IPS-NIHi11 (cell line): ENCODE results near the gene SNX21.
A peak's percentile ranks its signal among the peaks of the same experiment; 100 is the strongest.
"Not testable (repeated sequence)": the region's sequence is repeated elsewhere in the genome, so short reads cannot be mapped to it uniquely, and the experiment has no call there.

ENCODE experiments used
- DNase-seq: peaks from one replicate; pipeline ENCODE4 v3.0.0; 2012; ENCODE audit warnings: mixed read lengths, low spot score

Gene SNX21

DNA sequence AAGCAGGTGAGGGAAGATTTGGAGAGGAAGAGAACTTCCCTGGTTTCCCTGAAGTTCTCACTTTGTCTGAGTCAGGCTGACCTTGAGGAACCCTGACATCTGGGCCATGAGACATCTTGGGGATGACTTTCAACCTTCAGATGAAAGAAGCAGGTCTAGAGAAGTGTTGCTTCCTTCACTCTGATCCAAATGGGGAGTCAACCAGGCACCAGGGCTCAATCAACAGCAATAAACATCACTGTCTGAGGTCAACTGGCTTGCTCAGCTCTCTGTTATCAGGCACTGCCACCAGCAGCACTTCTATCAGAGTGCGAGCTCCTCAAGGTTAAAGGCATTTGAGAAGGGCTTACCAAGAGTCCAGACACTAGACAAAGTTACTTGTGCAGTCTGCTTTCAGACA, 17.3 kb downstream of the SNX21 start:
- DNase-seq: no peak

GRCh38 chr20:45851501-45851900, 17.9 kb downstream of the SNX21 start:
- no peak for DNase-seq

GRCh38 chr20:45852326-45852725, 18.7 kb downstream of the SNX21 start:
- DNase-seq: no peak

- DNase-seq: peak; percentile 24
These were observed 19.9 kb downstream of the SNX21 start for GRCh38 chr20:45853484-45853883.

DNA sequence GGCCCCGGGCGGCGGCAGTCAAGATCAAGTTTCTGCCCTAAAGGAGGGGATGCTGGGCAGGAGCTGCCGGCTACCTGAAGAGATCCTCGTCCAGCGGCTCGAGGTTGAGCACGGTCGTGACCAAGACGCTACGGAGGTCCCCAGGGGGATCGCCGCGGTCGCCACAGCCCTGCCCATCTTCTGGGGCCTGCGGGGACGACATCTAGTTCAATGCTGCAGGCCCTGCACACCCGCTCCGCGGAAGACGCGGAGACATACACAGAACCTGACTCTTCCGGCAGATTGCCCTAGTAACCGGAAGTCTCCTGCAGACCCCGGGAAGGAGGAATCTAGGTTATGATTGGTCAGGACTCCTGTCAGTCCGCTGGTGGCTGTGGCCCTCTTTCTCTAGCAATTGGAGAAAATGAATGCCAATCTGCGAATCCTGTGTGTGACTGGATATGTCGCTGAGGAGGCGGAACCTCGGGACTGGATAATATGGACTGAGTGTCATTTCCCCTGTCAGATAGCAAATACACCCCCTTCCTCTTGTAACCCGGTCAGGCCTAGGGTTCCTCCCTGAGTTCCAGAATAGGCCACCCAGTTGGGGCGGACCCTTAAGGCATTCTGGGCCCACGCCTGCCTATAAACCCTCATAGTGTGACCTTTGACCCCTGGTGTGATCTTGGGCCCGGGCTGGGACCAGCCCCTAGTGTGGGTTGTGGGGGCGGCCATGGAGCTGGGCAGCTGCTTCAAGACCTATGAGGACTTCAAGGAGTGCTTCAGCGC, 23.7 kb downstream of the SNX21 start, which contains the start of the genes ACOT8 and ZSWIM3:
Gene ACOT8, minus strand, starts transcription at position 279 of the 768 bp plus-strand sequence. Its CDS starts 77 bp downstream, at position 202.
Gene ZSWIM3, plus strand, starts transcription at position 501 of the 768 bp plus-strand sequence. Its CDS starts 212 bp downstream, at position 713.
- DNase-seq: peak; percentile 99

- peak; percentile 83 for DNase-seq
These were observed 24.2 kb downstream of the SNX21 start for GRCh38 chr20:45857882-45858216.

DNA sequence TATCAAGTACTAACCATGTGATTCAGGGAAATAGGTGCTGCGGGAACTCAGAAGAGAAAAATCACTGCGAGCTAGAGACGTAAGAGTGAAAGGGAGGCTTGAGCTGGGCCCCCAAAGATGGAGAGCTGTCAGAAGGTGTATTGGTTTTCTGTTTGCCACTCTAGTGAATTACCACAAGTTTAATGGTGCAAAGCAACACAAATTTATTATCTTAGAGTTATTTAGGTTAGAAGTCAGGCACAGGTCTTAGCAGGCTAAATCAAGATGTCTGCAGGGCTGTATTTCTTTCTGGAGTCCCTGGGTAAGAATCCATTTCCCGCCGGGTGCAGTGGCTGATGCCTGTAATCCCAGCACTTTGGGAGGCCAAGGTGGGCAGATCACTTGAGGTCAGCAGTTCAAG, 26.3 kb downstream of the SNX21 start:
- DNase-seq: no peak

- no peak for DNase-seq
These were observed 27.1 kb downstream of the SNX21 start for GRCh38 chr20:45860560-45861220.

DNA sequence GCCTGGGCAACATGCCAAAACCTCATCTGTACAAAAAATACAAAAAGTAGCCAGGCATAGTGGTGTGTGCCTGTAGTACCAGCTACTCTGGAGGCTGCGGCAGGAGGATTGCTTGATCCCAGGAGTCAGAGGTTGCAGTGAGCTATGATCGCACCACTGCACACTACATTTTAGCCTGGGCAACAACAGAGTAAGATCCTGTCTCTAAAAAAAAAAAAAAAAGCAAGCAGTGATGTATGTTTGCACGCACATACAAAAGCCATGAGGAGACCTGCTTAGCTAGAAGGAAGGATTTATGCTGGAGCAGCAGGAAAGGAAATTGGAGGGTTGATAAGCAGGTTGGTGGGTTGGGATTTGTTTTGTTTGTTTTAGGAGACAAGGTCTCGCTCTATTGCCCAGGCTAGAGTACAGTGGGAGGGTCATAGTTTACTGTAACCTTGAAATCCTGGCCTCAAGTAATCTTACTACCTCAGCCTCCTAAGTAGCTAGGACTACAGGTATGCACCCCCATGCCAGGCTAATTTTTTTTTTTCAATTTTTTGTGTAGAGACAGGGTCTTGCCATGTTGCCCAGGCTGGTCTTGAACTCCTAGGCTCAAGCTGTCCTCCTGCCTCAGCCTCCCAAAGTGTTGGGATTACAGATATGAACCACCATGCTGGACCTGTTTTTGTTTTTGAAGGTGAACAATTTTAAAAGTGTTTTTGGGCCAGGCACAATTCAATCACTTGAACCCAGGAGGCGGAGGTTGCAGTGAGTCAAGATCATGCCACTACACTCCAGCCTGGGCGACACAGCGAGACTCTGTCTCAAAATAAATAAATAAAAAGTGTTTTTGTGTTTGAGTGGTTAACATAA, 27.8 kb downstream of the SNX21 start:
- DNase-seq: no peak

DNA sequence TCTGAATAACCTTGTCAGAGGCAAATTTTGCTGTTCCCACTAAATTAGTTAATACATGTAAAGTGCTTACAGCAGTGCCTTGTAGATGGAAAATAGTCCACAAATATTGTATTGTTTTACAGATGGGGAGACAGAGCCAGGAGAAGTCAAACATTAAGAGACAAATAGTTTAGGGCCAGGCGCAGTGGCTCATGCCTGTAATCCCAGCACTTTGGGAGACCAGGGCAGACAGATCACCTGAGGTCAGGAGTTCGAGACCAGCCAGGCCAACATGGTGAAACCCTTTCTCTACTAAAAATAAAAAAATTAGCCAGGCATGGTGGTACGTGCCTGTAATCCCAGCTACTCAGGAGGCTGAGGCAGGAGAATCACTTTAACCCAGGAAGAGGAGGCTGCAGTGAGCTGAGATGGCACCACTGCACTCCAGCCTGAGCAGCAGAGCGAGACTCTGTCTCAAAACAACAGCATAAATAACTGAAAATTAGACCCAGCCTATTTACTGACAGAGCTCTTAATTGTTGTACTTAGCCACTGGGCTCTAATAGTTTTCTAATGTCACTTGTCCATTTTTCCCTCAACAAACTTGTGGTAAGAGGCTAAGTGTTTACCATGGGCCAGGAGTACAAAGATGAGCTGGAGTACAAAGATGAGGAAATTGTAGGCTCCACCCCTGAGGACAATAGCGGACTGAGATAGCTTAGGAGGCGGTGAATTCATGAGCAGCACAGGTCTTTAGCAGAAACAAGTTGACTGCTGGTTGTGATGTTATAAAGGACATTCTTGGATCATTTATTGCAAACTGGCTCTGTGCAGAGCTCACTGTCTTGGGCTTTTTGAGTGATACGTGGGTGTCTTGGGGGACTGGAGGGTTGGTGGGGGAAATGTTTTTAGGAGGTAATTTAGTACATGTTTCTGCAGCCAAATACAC, 30.2 kb downstream of the SNX21 start:
- DNase-seq: no peak

- no peak for DNase-seq
These were observed 32.9 kb downstream of the SNX21 start for GRCh38 chr20:45866454-45866853.

GRCh38 chr20:45867136-45867818, 33.7 kb downstream of the SNX21 start:
- no peak for DNase-seq

- DNase-seq: no peak
These were observed 34.2 kb downstream of the SNX21 start for GRCh38 chr20:45867819-45868176.

DNA sequence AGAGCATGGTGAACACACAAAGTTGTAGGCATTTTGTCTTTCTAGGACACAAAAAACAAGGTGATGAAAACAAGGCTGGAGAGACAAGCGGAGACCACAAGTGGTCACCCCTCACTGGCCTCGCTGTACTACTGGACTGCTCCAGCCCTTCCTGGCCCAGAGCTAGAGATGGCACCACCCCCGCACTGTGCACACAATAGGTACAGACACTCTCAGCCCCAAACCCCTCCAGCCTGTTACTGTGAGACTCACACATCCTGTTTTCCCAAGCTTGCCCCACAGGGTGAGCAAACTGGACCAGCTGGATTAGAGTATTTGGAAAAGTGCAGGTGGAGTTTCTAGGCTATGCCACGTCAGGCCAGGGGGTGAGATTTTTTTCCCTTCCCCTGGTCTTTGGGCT, 39.0 kb downstream of the SNX21 start:
- no peak for DNase-seq

GRCh38 chr20:45873409-45874103, 40.0 kb downstream of the SNX21 start:
- DNase-seq: no peak

GRCh38 chr20:45874104-45874481, 40.5 kb downstream of the SNX21 start:
- not testable (repeated sequence) for DNase-seq

DNA sequence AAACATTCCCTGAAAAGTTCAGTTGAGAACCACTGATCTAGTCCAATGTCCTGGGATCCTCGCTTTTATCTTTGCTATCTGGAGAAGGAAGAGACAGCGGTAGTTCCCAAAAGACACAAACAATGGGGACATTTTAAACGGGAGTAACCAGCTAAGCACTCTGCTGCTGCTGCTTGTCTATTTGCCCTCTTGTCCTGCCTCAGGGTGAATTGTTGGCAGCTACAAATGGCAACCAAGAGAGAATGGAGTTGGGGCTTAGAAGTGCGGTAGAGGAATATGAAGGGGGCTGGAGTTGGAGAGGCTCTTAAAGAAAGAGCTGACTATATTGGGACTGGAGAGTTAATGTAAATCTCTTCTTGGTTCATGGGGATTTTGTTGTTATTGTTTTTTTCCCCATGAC, 41.0 kb downstream of the SNX21 start:
- DNase-seq: no peak

- DNase-seq: no peak
These were observed 44.6 kb downstream of the SNX21 start for GRCh38 chr20:45878076-45878761.

DNA sequence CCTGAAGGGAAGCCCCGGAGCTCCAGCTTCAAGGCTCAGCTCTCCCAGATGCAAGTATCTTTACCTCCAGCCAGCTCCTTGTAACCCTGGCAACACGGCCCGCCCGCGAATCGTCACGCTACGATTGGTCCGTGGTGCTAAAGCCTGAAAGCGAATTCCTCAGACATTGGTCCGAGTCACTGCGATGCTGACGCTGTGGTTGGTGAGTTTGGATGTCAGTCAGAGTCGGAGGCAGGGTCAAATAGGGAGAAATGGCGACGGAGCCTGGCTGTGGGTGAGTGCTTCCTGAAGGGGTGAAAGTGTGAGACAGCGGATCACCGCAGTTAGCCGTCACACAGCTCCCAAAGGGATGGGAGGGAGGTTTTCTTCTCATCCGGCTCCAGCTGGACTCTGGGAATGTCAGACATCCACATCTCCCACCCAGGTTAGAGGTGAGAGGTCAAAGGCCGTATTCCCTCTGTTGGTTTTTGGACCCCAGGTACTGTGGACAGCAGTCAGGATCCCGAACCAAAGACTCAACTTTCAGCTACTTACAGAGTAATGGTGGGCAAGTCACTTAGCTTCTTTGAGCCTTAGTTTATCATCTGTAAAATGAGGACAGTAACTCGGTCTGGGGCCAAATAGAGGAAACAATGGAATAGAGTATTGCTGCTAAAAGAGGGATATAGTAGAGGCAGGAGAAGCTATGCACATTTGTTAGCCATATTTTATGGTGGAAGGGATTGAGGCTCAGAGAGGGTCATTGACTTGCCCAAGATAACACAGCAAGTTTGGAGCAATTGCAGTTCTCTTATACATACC, 47.6 kb downstream of the SNX21 start, which contains the start of gene ZSWIM1:
Gene ZSWIM1, plus strand, starts transcription at position 240 of the 801 bp plus-strand sequence. CDS start 1,366 bp downstream, outside the sequence.
- peak; percentile 97 for DNase-seq
